Peyer's patch (tissue), 4 donors: ENCODE results near the gene ATXN2. TPM values are rescaled to one million over a fixed set of nuclear protein-coding genes. Genes with fewer than 3 reads are reported as not detected.
A peak's percentile ranks its signal among the peaks of the same experiment; 100 is the strongest.

Source experiments
- DNase-seq, 3 donors: peaks; one replicate each; pipeline ENCODE4 v3.0.0-alpha.2; 2017 to 2019
- H3K27ac ChIP-seq, 4 donors: fragments of 200-600 bp; sonication (generic); one replicate each; pipeline ENCODE4 v1.5.1; 2016 to 2019
- H3K27me3 ChIP-seq, 2 donors: fragments of 200-600 bp; sonication (generic); one replicate each; pipeline ENCODE4 v1.5.1; 2019
- H3K36me3 ChIP-seq, 3 donors: fragments of 200-600 bp; sonication (generic); one replicate each; pipeline ENCODE4 v1.5.1; 2016 to 2019
- H3K4me1 ChIP-seq, 4 donors: fragments of 200-600 bp; sonication (generic); one replicate each; pipeline ENCODE4 v1.5.1; 2016 to 2019
- H3K4me3 ChIP-seq, 4 donors: fragments of 200-600 bp; sonication (generic); 1 replicate in 3 of 4; 2 replicates in 1 of 4; pipeline ENCODE4 v1.5.1; 2016 to 2019; ENCODE audit warnings: mild to moderate bottlenecking in 1 of 4
- H3K9me3 ChIP-seq, 4 donors: fragments of 200-600 bp; sonication (generic); one replicate each; pipeline ENCODE4 v1.5.1; 2016 to 2019; ENCODE audit warnings: mild to moderate bottlenecking in 1 of 4
- POLR2A ChIP-seq, 2 donors: fragments of 450-650 bp; IDR thresholded peaks; one replicate each; pipeline ENCODE4 v1.5.1; 2017; ENCODE audit warnings: antibody characterized with exemption in 2 of 2, mild to moderate bottlenecking in 2 of 2, moderate library complexity in 2 of 2
- total RNA-seq, 4 donors: library from RNA; depleted of rRNA; stranded (reverse); fragments of >200 nt; gene quantifications; one replicate each; pipeline ENCODE4 v1.1.0, GENCODE V29; 2016
- TF ChIP-seq, protein P1 (sequence below), 6 experiments: fragments of 450-650 bp in 4 of 6; fragments of 200-600 bp in 2 of 6; sonication (generic) in 1 of 6; IDR thresholded peaks; one replicate each; pipeline ENCODE4 v1.5.1; 2017 to 2019; ENCODE audit warnings: antibody characterized with exemption in 6 of 6, mild to moderate bottlenecking in 3 of 6, moderate library complexity in 1 of 6

ATXN2 gene
- total RNA-seq, 4 donors from 2014 or later = 35.9 to 111 (median 90.8) TPM

DNA sequence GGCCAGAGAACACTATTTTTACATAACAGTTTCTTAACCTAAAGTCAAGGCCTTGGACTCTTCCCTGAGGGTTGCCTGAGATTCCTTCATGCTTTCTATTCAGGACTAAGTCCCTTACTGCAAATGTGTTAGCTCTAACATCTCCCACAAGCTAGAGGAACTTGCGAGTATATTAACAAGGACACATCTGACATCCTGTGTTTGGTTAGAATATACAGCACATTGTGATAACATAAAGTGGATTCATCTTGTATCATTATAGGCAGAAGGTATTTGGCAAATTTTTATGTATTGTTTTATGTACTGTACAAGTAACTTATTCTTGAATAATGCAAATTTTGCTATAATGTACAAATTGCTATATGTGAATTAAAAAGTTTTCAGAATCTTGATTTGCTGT, 147.9 kb downstream of the ATXN2 start:
- TF ChIP-seq, protein P1, sequence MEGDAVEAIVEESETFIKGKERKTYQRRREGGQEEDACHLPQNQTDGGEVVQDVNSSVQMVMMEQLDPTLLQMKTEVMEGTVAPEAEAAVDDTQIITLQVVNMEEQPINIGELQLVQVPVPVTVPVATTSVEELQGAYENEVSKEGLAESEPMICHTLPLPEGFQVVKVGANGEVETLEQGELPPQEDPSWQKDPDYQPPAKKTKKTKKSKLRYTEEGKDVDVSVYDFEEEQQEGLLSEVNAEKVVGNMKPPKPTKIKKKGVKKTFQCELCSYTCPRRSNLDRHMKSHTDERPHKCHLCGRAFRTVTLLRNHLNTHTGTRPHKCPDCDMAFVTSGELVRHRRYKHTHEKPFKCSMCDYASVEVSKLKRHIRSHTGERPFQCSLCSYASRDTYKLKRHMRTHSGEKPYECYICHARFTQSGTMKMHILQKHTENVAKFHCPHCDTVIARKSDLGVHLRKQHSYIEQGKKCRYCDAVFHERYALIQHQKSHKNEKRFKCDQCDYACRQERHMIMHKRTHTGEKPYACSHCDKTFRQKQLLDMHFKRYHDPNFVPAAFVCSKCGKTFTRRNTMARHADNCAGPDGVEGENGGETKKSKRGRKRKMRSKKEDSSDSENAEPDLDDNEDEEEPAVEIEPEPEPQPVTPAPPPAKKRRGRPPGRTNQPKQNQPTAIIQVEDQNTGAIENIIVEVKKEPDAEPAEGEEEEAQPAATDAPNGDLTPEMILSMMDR (IDR thresholded peaks at IDR 0.05) = no peak
- no peak for TF ChIP-seq POLR2A (IDR thresholded peaks at IDR 0.05)
- Histone ChIP-seq H3K27me3 (no peaks in the 10 kb centered on the region), H3K36me3 (peaks cover 0 to 96% (median 0%) of the 10 kb centered on the region in 3 donors)

DNA sequence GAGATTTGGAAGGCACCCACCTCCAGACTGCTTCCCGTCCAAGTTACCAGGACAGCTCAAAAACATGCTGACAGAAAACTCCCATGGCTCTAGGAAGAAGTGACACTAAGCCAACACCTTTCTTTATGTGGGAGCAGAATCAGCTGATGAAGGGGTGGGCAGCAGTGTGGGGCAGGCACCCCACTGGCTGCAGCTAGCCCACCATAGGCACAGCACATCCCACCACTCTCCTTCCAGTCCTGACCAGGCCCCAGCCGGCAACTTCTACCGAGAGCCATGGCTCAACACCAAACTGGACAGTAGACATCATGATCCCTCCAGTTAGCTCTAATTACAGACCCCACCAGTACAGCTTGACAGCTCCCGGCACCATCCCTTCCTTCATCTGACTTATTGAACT, 148.4 kb downstream of the ATXN2 start:
- no peaks in the 10 kb centered on the region for H3K9me3 ChIP-seq
- no peak for DNase-seq
- H3K36me3 ChIP-seq = peaks cover 0 to 96% (median 0%) of the 10 kb centered on the region in 3 donors
- H3K27ac ChIP-seq = peak overlapping the region in 1 of 4 donors; percentile 37
- H3K27me3 ChIP-seq = no peaks in the 10 kb centered on the region
- TF ChIP-seq, protein P1 (IDR thresholded peaks at IDR 0.05) = no peak
- no peak for TF ChIP-seq POLR2A (IDR thresholded peaks at IDR 0.05)
- peaks cover 0 to 14% (median 3%) of the 10 kb centered on the region in 4 donors for H3K4me1 ChIP-seq
- H3K4me3 ChIP-seq = no peak overlapping the region

More for the DNA sequence above, 147.9 kb downstream of the ATXN2 start:
- Histone ChIP-seq H3K4me3 (no peak overlapping the region), H3K27ac (no peak overlapping the region), H3K9me3 (no peaks in the 10 kb centered on the region), H3K4me1 (peaks cover 0 to 9% (median 0%) of the 10 kb centered on the region in 4 donors)
- no peak for DNase-seq

DNA sequence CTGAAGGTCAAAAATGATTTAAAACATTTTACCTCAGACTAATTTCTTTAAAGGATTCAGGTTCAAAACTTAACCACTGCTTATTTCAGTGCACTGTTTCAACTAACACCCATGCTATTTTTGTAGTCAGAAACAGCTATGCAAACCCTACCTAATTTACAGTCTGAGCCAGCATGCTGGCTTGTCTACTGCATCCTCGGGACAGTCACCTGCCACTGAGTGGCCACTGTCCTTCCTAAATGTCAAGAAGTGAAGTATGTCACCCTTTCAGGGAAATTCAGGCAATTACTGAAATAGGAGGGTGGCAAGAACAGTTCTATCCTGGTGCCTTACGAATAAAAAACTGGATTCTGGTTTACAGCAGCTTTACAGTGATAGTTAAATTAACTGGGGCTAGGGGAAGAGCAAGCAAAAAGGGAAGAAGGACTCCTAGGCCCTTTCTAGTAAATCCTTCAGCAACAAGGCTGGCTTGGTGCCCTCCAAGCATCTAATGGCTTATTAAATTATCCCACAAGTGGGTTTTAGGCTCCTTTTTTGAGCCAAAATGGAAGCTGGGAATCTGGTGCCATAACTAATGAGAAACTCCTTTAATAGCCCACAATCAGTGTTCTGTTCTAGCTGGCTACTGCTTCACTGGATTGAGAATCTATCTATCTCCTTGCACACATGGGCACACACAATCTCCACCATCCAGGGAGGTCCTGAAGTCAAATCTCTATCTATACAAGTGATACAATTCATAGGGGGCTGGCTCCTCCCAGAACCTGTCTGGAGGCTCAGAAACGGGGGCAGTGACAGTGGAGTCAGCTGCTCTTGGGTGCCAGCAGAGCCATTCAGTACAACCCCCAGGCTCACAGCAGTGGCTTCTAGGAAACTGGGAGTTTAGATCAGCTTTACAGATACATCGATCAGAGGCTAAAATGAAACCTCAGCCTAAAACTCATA, 150.0 kb downstream of the ATXN2 start:
- no peak overlapping the region for H3K4me3 ChIP-seq

DNA sequence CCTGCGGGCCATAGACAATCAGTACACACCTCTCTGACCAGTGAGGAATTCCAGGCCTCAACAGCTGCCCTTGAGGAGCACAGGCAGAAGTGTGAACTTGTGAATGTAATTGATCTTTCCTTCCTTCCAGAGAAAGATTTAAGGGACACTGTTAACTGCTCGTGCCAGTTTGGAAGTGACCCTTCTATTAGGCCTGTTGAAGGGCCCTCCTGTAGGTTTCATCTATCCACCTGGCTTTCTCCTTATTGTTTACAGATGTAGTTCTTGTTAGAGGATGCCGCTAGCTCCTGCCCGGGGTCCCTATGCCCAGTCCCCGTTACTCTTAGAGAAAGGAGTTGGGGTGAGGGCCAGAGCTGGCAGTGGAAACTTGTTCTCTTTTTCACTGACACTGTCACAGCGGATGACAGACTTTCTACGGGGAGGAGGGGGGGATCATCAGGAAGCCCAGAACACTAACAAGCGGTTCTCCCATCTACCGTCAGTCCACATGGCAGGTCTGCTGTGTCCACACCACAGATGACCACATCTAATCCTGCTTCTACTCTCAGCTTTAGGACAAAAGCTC, 150.8 kb downstream of the ATXN2 start:
- peak in 2 of 3 donors; percentile 9 to 40 for DNase-seq
- Histone ChIP-seq H3K4me3 (no peak overlapping the region), H3K9me3 (no peaks in the 10 kb centered on the region), H3K27ac (peak overlapping the region in 1 of 4 donors; percentile 10), H3K4me1 (peaks cover 0 to 37% (median 23%) of the 10 kb centered on the region in 4 donors), H3K27me3 (no peaks in the 10 kb centered on the region), H3K36me3 (peaks cover 0 to 75% (median 0%) of the 10 kb centered on the region in 3 donors)
- no peak for TF ChIP-seq POLR2A (IDR thresholded peaks at IDR 0.05)
- TF ChIP-seq, protein P1 (IDR thresholded peaks at IDR 0.05) = no peak

More for the DNA sequence above, 150.0 kb downstream of the ATXN2 start:
- TF ChIP-seq POLR2A (IDR thresholded peaks at IDR 0.05) = no peak
- TF ChIP-seq, protein P1 (IDR thresholded peaks at IDR 0.05) = no peak
- H3K9me3 ChIP-seq = no peaks in the 10 kb centered on the region
- H3K27me3 ChIP-seq = no peaks in the 10 kb centered on the region
- peak in 2 of 3 donors; percentile 14 to 21 for DNase-seq
- H3K27ac ChIP-seq = no peak overlapping the region
- peaks cover 0 to 83% (median 0%) of the 10 kb centered on the region in 3 donors for H3K36me3 ChIP-seq
- H3K4me1 ChIP-seq = peaks cover 0 to 30% (median 18%) of the 10 kb centered on the region in 4 donors

DNA sequence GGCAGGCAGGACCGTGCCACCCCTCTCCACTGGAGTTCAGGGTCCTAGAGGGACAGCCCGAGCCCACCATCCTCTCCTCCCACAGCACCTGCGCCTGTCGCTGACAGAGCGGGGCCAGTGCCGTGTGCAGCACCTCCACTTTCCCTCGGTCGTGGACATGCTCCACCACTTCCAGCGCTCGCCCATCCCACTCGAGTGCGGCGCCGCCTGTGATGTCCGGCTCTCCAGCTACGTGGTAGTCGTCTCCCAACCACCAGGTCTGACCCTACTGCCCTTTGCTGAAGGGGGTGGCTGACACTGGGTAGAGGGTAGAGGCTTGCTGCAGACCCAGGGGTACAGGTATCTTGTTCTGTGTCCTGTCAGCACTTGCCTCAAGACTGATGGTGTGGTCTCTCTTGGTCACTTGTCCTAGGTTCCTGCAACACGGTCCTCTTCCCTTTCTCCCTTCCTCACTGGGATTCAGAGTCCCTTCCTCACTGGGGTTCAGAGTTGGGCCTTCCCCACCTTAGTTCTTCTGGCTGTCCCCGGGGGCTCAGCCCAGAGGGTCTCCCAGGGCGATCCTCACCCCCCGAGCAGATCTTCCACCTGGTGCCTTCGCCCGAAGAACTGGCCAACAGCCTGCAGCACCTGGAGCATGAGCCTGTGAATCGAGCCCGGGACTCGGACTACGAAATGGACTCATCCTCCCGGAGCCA, 151.4 kb downstream of the ATXN2 start:
- Histone ChIP-seq H3K27ac (peak overlapping the region in 2 of 4 donors; percentile 10 to 82), H3K27me3 (no peaks in the 10 kb centered on the region), H3K4me3 (no peak overlapping the region), H3K4me1 (peaks cover 0 to 42% (median 27%) of the 10 kb centered on the region in 4 donors), H3K9me3 (no peaks in the 10 kb centered on the region), H3K36me3 (peaks cover 0 to 69% (median 0%) of the 10 kb centered on the region in 3 donors)
- DNase-seq = peak in 2 of 3 donors; percentile 13 to 44
- TF ChIP-seq, protein P1 (IDR thresholded peaks at IDR 0.05) = no peak
- no peak for TF ChIP-seq POLR2A (IDR thresholded peaks at IDR 0.05)
